ENCODE results near the gene PKDCC.
"Not testable (repeated sequence)": the region's sequence is repeated elsewhere in the genome, so short reads cannot be mapped to it uniquely, and the experiment has no call there.

PKDCC gene

DNA sequence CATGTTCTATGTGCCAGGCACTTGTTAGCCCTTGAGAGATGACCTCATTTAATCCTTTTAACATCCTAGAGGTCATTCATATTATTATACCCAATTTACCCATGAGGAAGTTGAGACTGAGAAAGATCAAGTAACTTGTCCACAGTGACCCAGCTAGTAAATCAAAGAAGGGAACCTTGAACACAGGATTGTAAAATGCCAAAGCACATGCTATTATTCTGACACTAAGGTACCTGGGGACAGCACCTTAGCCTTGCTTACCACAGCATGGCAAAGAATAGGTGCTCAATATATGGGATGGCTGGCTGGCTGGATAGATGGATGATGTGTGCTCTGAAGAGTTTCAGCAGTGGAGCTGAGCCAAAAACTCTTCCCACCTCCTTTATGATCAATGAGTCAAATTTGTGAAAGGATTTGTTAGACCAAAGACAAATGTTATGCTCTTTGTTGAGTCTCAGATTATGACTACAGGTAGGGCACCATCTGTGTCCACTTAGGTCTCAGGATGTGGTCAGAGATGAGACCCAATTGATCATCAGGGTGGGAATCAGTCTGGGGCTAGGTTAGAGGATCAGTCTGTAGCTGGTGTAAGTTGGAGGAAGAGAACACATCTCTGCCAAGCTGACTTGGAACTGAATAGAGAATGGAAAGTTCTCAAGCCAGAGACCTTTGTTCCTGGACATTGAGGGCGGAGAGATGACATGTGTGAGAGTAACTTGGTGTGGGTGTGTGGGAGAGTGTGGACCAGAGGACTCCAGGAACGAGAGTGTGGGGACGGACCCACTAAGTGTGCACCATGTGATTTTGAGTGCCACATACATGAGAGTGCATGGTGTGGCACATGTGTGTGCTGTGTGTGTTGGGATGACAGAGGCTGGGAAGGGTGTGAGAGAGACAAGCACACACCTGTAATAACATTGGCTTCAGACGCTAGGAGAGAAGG is 16.3 kb upstream of the PKDCC start:
- no peak for DNase-seq

DNA sequence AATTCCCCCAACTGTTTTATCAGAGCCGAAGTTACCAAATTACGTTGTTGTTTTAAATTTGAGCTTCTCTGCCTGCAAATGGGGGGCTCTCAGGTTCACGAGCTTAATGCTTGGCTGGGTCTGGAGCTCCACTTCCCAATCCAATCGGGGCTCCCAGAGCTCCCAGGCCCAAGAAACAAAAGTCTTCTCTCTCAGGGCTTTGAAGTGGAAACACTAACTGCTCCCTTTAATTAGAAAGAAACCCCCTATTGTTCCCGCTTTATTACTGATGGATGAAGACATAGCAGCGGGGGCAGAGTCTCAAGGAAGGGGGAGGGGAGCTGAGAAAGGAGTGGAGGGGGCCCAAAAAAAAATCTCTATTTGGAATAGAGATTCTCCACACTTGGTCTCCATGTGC is 15.6 kb upstream of the PKDCC start:
- DNase-seq, result no peak

DNA sequence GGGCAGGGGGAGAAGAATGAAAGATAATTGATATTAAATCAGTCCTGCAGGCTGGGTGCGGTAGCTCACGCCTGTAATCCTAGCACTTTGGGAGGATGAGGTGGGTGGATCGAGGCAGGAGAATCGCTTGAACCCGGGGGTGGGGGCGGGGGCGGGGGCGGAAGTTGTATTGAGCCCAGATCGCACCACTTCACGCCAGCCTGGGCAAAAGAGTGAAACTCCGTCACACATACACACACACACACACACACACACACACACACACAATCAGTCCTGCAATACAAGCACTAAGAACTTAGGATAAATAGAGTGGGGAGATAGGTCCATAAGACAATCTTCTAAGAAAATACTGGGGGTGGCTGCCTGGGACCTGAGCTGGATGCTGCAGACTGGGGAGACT is 15.1 kb upstream of the PKDCC start:
- DNase-seq, result no peak

DNA sequence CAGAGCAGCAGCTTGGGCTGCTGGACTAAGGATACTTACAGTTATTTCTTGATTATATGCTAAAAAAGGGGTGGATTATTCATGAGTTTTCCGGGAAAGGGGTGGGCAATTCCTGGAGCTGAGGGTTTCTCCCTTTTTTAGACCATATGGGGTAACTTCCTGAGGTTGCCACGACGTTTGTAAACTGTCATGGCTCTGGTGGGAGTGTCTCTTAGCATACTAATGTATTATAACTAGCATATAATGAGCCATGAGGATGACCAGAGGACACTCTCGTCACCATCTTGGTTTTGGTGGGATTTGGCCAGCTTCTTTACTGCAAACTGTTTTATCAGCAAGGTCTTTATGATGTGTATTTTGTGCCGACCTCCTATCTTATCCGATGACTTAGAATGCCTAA is 13.7 kb upstream of the PKDCC start:
- not testable (repeated sequence) for DNase-seq

DNA sequence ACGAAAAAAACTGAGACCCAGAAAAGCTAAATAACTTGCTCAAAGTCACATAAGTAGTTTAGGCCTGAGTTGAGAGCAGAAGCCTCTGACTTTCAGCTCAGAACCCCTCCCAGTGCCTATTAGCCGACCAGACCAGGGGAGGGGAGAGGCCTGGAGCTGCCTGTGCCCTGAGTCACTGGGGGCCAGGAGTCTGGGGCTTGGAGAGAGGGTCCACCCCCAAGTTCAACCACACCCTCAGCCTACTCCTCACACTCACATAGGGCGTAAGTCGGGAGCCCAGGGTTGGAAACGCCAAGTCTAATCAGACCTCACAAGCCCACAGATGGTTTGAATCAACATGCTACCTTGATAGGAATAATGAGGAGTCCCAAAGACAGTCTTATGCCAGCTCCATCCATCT is 12.6 kb upstream of the PKDCC start:
- no peak for DNase-seq

DNA sequence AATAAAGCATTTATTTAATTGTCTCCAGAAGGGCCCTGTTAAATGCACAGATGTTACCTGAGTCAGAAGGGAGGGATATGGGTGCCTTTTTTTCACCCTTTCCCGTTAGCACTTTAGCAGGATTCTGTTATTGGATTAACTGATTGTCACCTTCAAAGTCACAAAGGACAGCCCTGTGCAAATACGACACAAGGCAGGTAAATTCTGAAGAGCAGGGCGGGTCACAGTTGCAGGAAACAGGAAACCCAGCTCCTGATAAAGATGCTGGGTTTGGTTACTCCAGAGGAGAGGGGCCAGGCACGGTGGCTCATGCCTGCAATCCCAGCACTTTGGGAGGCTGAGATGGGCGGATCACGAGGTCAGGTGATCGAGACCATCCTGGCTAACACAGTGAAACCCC is 11.4 kb upstream of the PKDCC start:
- no peak for DNase-seq

DNA sequence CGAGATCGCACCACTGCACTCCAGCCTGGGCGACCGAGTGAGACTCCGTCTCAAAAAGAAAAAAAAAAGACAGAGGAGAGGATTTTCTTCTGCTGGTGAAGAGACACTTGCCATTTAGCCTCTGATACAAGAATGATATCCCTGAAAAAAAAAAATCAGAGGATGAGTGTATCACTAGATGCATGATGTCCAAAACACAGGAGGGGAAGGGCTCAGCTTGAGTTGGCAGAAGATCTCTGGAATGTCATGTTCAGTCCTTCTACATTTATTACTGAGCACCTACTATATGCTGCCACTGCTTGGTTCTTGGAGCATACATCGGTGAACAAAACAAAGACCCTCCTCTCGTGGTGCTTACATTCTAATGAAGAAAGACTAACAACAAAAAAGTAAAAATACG is 10.9 kb upstream of the PKDCC start:
- DNase-seq, result no peak

DNA sequence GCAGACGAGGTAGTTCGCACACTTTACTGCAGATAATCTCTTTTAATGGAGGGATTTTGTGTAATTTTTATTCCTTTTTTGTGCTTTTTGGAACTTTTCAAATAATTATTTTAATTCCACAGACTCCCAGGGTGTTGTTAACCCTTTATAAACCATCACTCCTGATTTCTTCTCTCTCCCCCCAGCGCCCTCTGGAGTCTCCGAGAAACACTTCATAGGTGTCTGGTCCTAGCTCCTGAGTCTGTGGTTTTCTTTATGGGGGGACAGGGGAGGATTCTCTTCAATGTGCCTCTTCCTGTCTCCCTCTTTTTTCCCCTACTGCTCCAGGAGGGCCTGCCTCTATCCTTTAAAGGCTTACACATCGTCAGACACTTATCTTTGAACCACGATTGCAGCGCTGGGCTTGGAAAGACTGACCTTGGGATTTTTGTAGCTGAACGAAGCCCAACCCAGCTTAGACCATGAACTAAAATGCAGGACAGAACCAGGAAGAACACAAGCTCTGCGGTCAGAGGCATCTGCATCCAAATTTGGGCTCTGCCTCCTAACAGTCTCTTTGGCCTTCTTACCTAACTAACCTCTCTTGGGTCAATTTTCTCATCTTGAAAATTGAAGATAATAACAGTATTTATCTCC is 7.1 kb upstream of the PKDCC start:
- DNase-seq, result no peak

DNA sequence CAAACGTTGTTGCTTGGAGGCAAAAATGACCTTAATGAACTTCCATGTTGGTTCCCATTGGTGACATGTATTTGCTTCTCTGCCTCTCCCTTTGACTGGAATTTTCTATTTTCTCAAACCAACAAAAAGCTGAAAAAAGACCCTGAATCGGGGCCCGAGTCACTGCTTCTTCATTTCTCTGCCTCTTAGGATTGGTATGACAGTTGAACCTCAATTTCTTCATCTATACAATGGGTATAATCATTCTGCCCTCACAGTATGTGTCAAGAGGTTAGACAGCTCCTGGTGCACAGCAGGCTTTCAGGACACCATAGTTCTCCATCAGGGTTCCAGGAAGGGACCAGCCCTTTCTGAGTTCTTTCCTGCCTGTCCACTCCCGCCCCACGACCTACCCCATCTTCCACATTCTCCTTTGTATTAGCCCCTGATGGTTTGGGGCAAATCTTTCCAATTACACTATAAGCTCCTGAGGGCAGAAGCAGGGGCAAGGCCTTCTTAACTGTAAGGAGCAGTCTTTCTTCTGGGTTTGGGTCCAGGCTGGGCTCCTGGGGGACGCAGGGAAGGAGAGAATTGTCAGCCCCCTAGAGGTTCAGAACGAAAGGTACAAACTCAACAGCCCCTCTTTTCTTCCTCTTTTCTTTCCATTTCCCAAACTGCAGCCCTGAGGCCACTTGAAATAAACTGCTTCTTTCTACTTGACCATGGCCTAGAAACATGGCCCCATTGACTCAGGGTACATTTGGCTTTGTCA is 6.3 kb upstream of the PKDCC start:
- no peak for DNase-seq

DNA sequence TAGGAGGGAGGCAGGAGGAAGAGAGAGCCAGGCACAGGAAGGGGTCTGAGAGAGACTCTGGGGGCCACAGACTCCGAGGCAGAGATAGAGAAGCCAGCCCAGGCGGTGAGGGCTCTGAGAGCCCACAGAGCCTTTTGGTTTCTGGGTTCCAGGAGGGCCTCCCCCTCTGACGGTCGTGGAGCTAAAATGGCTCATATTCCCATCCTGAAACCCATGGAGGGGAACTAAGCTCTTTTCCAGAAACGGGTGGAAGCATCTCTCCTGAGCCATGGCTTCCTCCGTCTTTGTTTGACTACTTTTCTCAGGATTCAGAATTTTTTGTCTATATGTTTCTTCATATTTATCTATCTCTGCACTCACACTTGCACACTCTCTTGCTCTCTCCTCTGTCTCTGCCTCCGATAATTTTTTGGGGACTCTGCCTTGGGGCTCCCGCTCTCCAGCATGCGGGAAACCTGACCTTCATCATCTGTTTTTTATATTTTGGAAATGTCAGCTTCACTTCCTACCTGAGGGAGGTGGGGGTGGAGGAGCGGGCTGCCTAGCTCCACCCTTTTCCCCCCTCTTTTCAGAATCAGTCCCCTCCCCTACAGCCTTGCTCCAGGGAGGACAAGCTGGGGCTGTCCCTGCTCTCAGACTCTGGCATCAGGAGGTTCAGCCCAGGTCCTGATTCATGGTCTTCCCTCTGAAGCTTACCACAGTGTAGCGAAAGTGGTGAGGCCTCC is 5.0 kb upstream of the PKDCC start:
- no peak for DNase-seq

DNA sequence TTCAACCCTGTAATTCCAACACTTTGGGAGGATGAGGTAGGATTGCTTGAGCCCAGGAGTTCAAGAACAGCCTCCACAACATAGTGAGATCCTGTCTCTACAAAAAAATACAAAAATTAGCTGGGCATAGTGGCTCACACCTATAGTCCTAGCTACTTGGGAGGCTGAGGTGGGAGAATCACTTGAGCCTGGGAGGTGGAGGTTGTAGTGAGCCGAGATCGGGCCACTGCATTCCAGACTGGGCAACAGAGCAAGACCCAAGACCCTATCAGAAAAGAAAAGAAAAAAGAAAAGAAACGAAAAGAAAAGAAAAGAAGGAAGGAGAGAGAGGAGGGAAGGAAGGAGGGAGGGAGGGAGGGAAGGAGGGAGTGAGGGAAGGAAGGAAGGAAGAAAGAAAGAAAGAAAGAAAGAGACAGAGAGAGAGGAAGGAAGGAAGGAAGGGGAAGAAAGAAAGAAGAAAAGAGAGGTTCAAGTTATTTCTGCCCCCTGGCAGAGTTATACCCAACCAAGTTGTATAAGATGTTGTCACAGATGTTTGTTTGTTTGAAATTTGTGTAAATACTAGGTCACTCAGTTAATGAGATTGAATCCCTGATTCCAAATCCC is 3.9 kb upstream of the PKDCC start:
- no peak for DNase-seq

DNA sequence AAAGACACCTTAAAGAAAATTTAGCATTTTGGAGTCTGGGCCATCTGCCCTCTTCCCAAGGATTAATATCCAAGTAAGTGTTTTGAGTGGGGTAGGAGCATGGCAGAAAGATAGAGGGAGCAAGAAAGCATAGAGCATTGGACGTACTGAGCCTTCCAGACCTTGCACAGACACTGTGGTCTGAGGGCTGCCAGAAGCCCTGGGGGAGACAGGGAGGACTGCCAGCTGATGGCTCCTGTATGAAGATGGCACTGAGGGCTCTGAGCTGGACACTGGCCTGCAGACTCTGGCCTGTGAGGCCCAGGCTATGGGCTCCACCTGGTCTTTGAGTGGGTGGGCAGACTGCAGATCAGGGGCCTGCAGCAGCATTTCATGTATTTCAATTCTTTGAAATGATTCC is 2.9 kb upstream of the PKDCC start:
- DNase-seq, result no peak

DNA sequence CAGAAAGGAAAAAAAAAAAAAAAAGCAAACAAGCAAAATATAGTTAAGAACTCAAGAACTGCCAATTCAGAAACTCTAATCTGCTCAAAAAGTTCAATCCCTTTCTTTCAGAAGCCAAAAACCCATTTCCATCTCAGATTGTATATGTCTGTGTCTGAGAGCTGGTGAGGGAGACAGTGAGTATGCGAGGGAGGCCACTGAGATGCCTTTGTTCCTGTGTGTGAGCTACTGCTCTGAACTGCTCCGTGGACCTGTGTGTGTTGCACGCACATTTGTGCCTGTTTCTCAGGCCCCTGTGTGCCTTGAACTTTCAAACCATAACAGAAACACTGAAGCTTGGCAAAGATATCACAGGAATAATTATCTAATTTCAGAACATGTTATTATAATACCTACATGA is 2.5 kb upstream of the PKDCC start:
- DNase-seq, result no peak

DNA sequence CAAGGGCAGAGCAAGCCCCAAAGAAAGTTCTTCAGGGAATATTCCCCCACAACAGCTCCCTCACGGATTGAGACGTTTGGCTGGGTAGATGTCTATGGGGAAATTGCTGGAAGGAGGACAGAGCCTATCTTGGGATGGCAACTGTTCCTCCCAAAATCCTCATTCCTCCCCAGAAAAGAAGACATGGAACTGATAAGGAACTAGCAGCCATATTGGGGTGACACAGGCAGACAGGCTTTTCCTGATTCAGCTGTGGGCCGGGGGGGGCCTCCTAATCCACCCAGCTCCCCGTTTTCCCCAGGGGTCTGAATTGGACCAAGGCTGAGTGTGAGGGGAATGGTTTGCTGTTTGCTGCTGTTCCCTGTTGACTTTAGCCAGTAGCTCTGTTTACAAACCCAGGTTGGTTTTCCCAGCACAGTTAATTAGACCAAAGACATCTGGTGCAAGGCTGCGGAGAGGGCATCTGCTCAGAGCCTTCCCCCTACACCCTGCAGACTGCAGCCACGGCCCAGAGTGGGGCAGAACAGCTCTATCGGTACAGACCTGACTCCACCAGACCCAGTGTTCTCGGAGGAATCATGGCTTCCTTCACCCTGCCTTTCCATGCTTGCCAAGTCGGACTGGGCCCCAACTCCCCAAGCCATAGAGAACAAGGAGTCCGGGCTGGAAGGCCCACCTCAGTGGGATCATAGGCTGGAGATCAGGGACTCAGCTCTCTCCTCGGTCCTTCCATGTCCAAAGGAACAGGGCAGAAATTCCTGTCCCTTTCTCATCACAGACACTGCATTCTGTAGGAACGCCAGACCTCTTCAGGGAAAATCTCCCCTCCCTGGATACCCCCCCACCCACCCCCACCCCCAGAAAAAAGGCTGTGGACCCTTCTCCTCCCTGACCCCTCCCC is 1.7 kb upstream of the PKDCC start:
- DNase-seq, result no peak

DNA sequence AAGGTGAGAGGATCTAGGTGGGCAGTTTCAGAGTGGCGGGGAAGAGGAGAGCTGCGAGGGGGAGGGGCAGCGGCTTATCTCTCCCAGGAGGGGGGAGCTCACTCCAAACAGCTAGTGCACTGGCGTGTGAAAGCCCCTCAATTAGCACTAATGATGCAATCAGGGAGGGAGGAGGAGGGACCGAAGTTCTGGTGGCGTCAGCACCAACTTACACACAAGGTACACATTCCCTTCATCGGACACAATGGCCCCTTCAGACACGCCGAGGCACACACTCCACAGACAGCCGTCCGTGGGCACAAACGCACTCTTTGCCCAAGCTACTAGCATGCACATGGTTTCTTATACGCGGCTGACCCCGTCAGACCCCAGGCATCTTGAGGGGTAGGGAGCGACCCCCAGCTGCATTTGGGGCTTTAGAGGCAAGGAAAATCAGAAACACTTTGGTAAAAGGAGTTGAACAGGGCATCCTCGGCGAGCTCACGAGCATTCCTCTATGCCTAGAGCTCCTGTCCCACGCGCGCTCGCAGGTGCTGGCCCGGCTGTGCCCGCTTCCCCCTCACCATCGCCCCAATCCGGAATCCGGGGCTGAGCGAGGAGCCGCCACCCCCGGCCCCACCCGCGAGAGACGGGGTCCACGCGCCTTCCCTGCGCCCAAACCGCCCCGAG is 868 bp upstream of the PKDCC start:
- no peak for DNase-seq

DNA sequence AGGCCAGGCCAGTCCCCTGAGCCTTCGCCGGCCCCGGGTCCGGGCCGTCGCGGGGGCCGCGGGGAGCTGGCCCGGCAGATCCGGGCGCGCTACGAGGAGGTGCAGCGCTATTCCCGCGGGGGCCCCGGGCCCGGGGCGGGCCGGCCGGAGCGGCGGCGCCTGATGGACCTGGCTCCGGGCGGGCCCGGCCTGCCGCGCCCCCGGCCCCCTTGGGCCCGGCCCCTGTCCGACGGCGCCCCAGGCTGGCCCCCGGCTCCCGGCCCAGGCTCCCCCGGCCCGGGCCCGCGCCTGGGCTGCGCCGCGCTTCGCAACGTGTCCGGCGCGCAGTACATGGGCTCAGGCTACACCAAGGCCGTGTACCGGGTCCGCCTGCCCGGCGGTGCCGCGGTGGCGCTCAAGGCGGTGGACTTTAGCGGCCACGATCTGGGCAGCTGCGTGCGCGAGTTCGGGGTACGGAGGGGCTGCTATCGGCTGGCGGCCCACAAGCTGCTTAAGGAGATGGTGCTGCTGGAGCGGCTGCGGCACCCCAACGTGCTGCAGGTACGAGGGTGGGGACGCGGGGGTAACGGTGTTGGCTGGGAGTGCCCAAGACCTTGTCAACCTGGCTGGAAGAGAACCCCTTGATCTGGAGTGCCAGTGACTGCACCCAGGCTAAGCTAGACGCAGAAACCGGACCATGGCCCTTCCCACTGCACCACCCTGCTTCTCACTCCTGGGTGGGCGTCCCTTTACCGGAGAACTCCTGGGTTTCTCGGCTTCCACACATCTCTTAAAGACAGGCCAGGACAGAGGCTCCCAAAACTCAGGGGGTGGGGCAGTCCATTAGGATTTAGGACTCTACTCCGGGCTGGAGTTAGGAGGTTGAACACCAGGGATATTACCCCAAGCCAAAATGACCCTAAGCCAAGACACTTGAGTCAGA is 739 bp downstream of the PKDCC start:
- DNase-seq, result no peak

DNA sequence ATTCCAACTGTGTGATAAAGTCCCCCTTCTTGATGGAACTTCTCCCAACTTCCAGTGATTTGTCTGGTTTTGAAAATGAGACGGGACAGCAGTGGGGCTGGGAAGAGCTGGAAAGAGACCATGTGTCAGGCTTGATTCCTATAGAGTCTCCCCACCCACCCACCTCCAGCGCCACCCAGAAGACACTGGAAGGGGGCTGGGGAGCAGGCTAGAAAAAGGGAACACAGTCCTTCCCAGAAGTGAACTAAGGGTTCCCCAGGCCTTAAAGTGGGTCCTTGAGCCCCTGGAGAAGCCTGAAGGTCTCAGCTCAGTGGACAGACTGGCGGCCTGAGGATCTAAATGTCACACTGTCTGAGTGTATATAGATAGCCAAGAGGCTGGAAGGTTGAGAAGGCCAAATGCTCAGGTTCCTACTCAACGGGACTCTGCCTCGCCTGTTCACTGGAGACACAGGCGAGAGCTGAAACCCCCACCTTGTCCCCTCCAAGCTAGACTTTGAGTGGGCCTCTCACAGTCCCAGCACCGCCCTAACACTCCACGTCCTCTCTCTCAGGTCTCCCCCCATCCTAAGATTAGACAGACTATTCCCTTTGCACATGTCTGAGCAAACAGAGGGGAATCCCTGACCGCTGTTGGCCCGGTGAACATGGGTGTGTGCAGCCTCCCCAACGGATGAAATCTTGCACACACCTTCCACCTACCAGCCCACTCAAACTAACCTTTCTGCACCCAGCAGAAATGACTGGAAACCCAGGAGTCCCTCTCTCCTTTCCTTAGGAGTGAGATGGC is 1.6 kb downstream of the PKDCC start:
- no peak for DNase-seq

DNA sequence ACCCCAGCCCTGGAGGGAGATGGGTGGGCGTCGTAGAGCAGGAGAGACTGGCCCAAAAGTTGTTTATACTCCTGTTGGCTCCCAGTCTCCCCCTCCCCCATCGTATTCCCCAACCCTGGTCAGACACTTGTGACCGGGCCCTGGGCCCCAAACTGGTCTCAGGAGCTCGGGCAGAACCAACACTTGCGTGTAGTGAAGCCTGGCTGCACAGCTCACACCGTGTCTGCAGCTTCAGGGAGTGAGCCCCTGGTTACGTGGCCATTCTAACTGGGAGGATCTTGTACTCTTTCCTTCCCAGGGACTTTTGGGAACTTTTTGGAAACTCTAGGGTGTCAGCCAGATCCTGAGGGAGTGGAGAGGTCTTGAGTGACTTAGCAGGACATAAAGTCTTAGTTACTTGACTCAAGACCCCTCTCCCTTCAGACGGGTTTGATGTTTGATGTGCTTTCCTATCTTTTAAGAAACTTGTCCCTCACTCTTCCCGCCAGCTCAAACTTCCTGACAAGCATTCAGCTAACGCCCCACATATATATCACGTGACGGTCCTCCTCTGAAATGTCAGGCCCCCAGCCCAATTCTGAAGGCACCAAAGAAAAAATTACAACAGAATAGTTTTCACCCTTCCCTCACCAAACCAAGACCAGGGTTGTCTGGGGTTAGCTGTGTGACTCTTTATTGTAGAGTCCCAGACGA is 2.3 kb downstream of the PKDCC start:
- DNase-seq, result no peak

All from CD4-positive, alpha-beta T cell treated with Interleukin-12 subunit alpha and Interleukin-12 subunit beta, for 1 hour (primary cell).